Measurements from ENCODE around the gene HID1.

The HID1 gene

GRCh38 chr17:74968361-74968780 is 4.2 kb downstream of the HID1 start:
- DNase-seq (ENCODE audit: low read depth in 2 of 2): no peak

- no peak for DNase-seq (ENCODE audit: low read depth in 2 of 2)
Observed at GRCh38 chr17:74964988-74965622, 7.5 kb downstream of the HID1 start.

- DNase-seq (ENCODE audit: low read depth in 2 of 2): no peak
Observed at GRCh38 chr17:74964246-74964761, 8.3 kb downstream of the HID1 start.

- DNase-seq (ENCODE audit: low read depth in 2 of 2): no peak
Observed at GRCh38 chr17:74963656-74964055, 8.9 kb downstream of the HID1 start.

GRCh38 chr17:74962622-74963394 is 9.8 kb downstream of the HID1 start:
- no peak for DNase-seq (ENCODE audit: low read depth in 2 of 2)

- DNase-seq (ENCODE audit: low read depth in 2 of 2): peak; percentile 82 to 89
Observed at GRCh38 chr17:74961657-74962350, 10.8 kb downstream of the HID1 start.

- peak in 1 of 2 donors; percentile 52 for DNase-seq (ENCODE audit: low read depth in 2 of 2)
Observed at GRCh38 chr17:74960570-74961342, 11.8 kb downstream of the HID1 start.

GRCh38 chr17:74959826-74960515 is 12.6 kb downstream of the HID1 start:
- DNase-seq (ENCODE audit: low read depth in 2 of 2): no peak

- DNase-seq (ENCODE audit: low read depth in 2 of 2): peak; percentile 75 to 80
Observed at GRCh38 chr17:74957935-74958740, 14.4 kb downstream of the HID1 start.

GRCh38 chr17:74956093-74956492 is 16.5 kb downstream of the HID1 start:
- DNase-seq (ENCODE audit: low read depth in 2 of 2): no peak

- no peak for DNase-seq (ENCODE audit: low read depth in 2 of 2)
Observed at GRCh38 chr17:74954665-74955421, 17.7 kb downstream of the HID1 start.

GRCh38 chr17:74954115-74954514 is 18.4 kb downstream of the HID1 start:
- DNase-seq (ENCODE audit: low read depth in 2 of 2): no peak

GRCh38 chr17:74953134-74953687 is 19.3 kb downstream of the HID1 start:
- no peak for DNase-seq (ENCODE audit: low read depth in 2 of 2)

- no peak for DNase-seq (ENCODE audit: low read depth in 2 of 2)
Observed at GRCh38 chr17:74952431-74953133, 20.0 kb downstream of the HID1 start.

GRCh38 chr17:74951680-74952421 is 20.7 kb downstream of the HID1 start:
- no peak for DNase-seq (ENCODE audit: low read depth in 2 of 2)

- DNase-seq (ENCODE audit: low read depth in 2 of 2): no peak
Observed at GRCh38 chr17:74951065-74951464, 21.5 kb downstream of the HID1 start.

- DNase-seq (ENCODE audit: low read depth in 2 of 2): no peak
Observed at GRCh38 chr17:74950207-74950606, 22.4 kb downstream of the HID1 start.
